HG03565 (cell line): ENCODE data around the gene NHLH1.

Experiments
- ATAC-seq: cut with Tn5 transposase; IDR thresholded peaks from one replicate; pipeline ENCODE4 v1.9.1; 2021; ENCODE audit warnings: mild to moderate bottlenecking, moderate library complexity; ENCODE audit not compliant: unreplicated experiment

The NHLH1 gene

GRCh38 chr1:160409486-160409885 lies 42.6 kb downstream of the NHLH1 start:
- ATAC-seq: no peak

GRCh38 chr1:160410406-160411005 lies 43.6 kb downstream of the NHLH1 start:
- no peak for ATAC-seq

- ATAC-seq: no peak
Measured at GRCh38 chr1:160411271-160412027, 44.6 kb downstream of the NHLH1 start.

GRCh38 chr1:160412028-160412362 lies 45.1 kb downstream of the NHLH1 start:
- ATAC-seq: no peak

GRCh38 chr1:160413716-160414115 lies 46.8 kb downstream of the NHLH1 start:
- no peak for ATAC-seq

- no peak for ATAC-seq
Measured at GRCh38 chr1:160414881-160415280, 48.0 kb downstream of the NHLH1 start.

GRCh38 chr1:160415696-160416290 lies 48.9 kb downstream of the NHLH1 start:
- no peak for ATAC-seq

GRCh38 chr1:160416369-160416768 lies 49.5 kb downstream of the NHLH1 start:
- ATAC-seq: no peak

- ATAC-seq: no peak
Measured at GRCh38 chr1:160418483-160418882, 51.6 kb downstream of the NHLH1 start.

- no peak for ATAC-seq
Measured at GRCh38 chr1:160419150-160419837, 52.4 kb downstream of the NHLH1 start.

GRCh38 chr1:160419838-160420169 lies 52.9 kb downstream of the NHLH1 start:
- ATAC-seq: no peak

GRCh38 chr1:160420881-160421842 lies 54.3 kb downstream of the NHLH1 start:
- ATAC-seq: no peak

GRCh38 chr1:160421881-160422280 lies 55.0 kb downstream of the NHLH1 start:
- no peak for ATAC-seq
